ENCODE results near the gene HMCES.

HMCES gene

GRCh38 chr3:129316248-129317013, 37.8 kb downstream of the HMCES start:
- no peaks in the 10 kb centered on the region for H3K9me3 ChIP-seq (ENCODE audit: severe bottlenecking)
- H3K27ac ChIP-seq = peak overlapping the region; percentile 84
- DNase-seq = peak; percentile 90
- H3K27me3 ChIP-seq (ENCODE audit: insufficient read depth, low read depth, severe bottlenecking) = no peaks in the 10 kb centered on the region
- TF ChIP-seq, protein P1, sequence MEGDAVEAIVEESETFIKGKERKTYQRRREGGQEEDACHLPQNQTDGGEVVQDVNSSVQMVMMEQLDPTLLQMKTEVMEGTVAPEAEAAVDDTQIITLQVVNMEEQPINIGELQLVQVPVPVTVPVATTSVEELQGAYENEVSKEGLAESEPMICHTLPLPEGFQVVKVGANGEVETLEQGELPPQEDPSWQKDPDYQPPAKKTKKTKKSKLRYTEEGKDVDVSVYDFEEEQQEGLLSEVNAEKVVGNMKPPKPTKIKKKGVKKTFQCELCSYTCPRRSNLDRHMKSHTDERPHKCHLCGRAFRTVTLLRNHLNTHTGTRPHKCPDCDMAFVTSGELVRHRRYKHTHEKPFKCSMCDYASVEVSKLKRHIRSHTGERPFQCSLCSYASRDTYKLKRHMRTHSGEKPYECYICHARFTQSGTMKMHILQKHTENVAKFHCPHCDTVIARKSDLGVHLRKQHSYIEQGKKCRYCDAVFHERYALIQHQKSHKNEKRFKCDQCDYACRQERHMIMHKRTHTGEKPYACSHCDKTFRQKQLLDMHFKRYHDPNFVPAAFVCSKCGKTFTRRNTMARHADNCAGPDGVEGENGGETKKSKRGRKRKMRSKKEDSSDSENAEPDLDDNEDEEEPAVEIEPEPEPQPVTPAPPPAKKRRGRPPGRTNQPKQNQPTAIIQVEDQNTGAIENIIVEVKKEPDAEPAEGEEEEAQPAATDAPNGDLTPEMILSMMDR (IDR thresholded peaks at IDR 0.05; ENCODE audit: low read depth, low read length) = peak; percentile 68
- H3K36me3 ChIP-seq = peaks cover 14% of the 10 kb centered on the region
- H3K4me3 ChIP-seq (ENCODE audit: low read depth, low read length) = peak overlapping the region; percentile 72

DNA sequence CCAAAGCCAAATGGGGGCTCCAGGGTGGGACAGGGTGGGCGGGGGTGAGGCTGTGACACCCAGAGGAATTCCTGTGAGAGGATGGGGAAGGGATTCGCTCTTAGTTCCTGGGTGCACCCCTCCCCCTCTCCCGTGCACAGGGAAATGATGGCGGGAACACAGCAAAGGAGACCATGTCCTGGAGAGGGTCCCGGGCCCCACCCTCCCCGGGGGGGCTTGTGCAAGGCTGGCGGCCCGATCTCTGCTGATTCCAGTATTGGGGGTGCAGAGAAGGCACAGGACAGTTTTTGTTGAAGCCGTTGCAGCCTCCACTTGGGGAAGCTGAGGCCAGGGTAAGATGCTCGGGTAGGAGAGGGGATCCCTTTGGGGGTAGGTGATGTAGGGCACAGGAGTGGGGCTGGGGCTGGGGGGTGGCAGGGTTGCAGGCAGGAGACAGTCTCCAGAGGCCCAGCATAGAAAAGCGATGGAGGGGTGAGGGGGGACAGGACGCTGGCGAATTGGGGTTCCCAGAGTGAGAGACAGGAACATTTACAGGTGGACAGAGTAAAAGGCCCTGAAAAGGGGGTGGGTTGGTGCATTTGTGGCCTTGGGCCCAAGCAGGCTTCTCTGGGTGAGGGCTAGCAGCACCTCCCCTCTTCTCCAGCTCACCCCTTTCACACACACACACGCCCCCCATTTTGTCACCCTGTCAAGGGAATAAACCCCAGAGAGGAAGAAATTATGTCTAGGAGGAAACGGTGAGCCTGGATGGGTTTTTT, 38.5 kb downstream of the HMCES start:
- H3K36me3 ChIP-seq = peaks cover 14% of the 10 kb centered on the region
- H3K9me3 ChIP-seq (ENCODE audit: severe bottlenecking) = no peaks in the 10 kb centered on the region
- H3K4me3 ChIP-seq (ENCODE audit: low read depth, low read length) = peak overlapping the region; percentile 72
- DNase-seq = no peak
- TF ChIP-seq, protein P1 (IDR thresholded peaks at IDR 0.05; ENCODE audit: low read depth, low read length) = no peak
- H3K27me3 ChIP-seq (ENCODE audit: insufficient read depth, low read depth, severe bottlenecking) = no peaks in the 10 kb centered on the region
- H3K27ac ChIP-seq = peak overlapping the region; percentile 84

DNA sequence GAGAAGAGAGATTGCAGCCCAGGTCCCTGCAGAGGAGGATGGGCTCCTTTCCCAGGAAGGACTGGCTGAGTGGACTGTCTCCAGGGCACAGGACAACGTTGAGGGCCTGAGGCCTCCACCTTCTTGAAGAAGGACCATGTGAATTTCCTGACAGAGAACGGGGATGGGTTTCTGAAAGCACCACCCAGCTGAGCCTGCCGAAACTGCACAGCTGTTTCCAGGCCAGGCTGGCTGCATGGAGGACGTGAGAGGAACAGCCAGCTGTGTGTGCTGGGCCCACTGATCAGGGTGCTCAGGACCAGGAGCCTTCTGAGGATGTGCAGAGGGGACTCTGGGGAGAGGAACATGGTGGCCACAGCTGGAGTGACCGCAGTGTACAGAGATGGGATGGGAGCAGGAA, 39.2 kb downstream of the HMCES start:
- no peak for DNase-seq
- peaks cover 14% of the 10 kb centered on the region for H3K36me3 ChIP-seq
- no peak overlapping the region for H3K4me3 ChIP-seq (ENCODE audit: low read depth, low read length)
- no peaks in the 10 kb centered on the region for H3K27me3 ChIP-seq (ENCODE audit: insufficient read depth, low read depth, severe bottlenecking)
- TF ChIP-seq, protein P1 (IDR thresholded peaks at IDR 0.05; ENCODE audit: low read depth, low read length) = no peak
- no peak overlapping the region for H3K27ac ChIP-seq
- H3K9me3 ChIP-seq (ENCODE audit: severe bottlenecking) = no peaks in the 10 kb centered on the region

GRCh38 chr3:129318921-129319320, 40.3 kb downstream of the HMCES start:
- no peak for DNase-seq
- Histone ChIP-seq H3K9me3 (ENCODE audit: severe bottlenecking) (no peaks in the 10 kb centered on the region), H3K4me3 (ENCODE audit: low read depth, low read length) (no peak overlapping the region), H3K27ac (no peak overlapping the region), H3K36me3 (peaks cover 10% of the 10 kb centered on the region), H3K27me3 (ENCODE audit: insufficient read depth, low read depth, severe bottlenecking) (no peaks in the 10 kb centered on the region)
- TF ChIP-seq, protein P1 (IDR thresholded peaks at IDR 0.05; ENCODE audit: low read depth, low read length) = no peak

DNA sequence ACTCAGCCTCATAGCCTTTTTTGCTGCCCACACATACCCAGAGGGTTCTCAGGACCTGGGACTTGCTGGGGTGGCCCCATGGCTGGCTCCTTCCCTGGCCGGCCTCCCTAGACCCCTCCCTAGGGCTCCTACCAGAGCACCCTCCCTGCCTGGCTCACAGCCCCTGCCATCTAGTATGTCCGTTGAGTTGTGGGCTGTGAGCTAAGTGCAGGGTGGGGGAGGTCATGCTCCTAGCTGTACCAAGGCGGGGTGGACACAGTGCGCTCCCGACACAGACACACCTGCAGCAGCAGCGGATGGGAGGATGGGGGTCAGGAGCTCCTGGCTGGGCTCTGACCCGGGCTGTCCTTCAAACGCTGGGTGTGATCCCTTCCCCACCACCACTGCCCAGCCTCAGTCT, 41.6 kb downstream of the HMCES start:
- H3K4me3 ChIP-seq (ENCODE audit: low read depth, low read length) = no peak overlapping the region
- no peaks in the 10 kb centered on the region for H3K27me3 ChIP-seq (ENCODE audit: insufficient read depth, low read depth, severe bottlenecking)
- H3K36me3 ChIP-seq = no peaks in the 10 kb centered on the region; the same call in 1 of the 2 replicates
- no peak for DNase-seq
- no peak overlapping the region for H3K27ac ChIP-seq
- TF ChIP-seq, protein P1 (IDR thresholded peaks at IDR 0.05; ENCODE audit: low read depth, low read length) = no peak
- no peaks in the 10 kb centered on the region for H3K9me3 ChIP-seq (ENCODE audit: severe bottlenecking)
